ENCODE results near the gene IL17RE.
"Not testable (repeated sequence)": the region's sequence is repeated elsewhere in the genome, so short reads cannot be mapped to it uniquely, and the experiment has no call there.

The IL17RE gene

GRCh38 chr3:9932535-9932842 is 29.8 kb downstream of the IL17RE start:
- no peak overlapping the region for H3K9ac ChIP-seq (ENCODE audit: insufficient read length)
- no peak overlapping the region for H3K27ac ChIP-seq
- no peak for DNase-seq (ENCODE audit: low read depth, low spot score)

GRCh38 chr3:9932843-9933560 is 30.4 kb downstream of the IL17RE start:
- DNase-seq (ENCODE audit: low read depth, low spot score), result no peak
- no peak overlapping the region for H3K9ac ChIP-seq (ENCODE audit: insufficient read length)
- TF ChIP-seq FOXP2 (optimal IDR thresholded peaks at IDR 0.05; ENCODE audit: control extremely low read depth, extremely low read length, insufficient read depth), result no peak
- no peak for TF ChIP-seq EZH2 (IDR thresholded peaks at IDR 0.05)
- TF ChIP-seq POLR2AphosphoS5 (IDR thresholded peaks at IDR 0.05; ENCODE audit: borderline replicate concordance, low read depth, low read length), result no peak

More at GRCh38 chr3:9932535-9932842, 29.8 kb downstream of the IL17RE start:
- Histone ChIP-seq H3K36me3 (ENCODE audit: insufficient read depth, low read length) (no peaks in the 10 kb centered on the region), H3K9me3 (ENCODE audit: low read depth, low read length) (no peaks in the 10 kb centered on the region), H3K4me3 (peak overlapping the region; percentile 81)
- no peak for TF ChIP-seq EZH2 (IDR thresholded peaks at IDR 0.05)
- no peak for TF ChIP-seq FOXP2 (optimal IDR thresholded peaks at IDR 0.05; ENCODE audit: control extremely low read depth, extremely low read length, insufficient read depth)

GRCh38 chr3:9933561-9934234 is 31.1 kb downstream of the IL17RE start, which contains the start of gene CRELD1:
Gene CRELD1 (plus strand): TSS chr3:9933834. CDS start chr3:9934439, 605 bp downstream.
- Histone ChIP-seq H3K9ac (ENCODE audit: insufficient read length) (peak within 1 kb of the TSS; percentile 73), H3K36me3 (ENCODE audit: insufficient read depth, low read length) (no peaks in the 10 kb centered on the region), H3K27ac (no peak within 1 kb of the TSS), H3K9me3 (ENCODE audit: low read depth, low read length) (no peaks in the 10 kb centered on the region), H3K4me3 (peak within 1 kb of the TSS; percentile 81)
- TF ChIP-seq POLR2AphosphoS5 (IDR thresholded peaks at IDR 0.05; ENCODE audit: borderline replicate concordance, low read depth, low read length), result peak; percentile 71
- TF ChIP-seq EZH2 (IDR thresholded peaks at IDR 0.05), result no peak
- peak; percentile 28 for DNase-seq (ENCODE audit: low read depth, low spot score)

More at GRCh38 chr3:9932843-9933560, 30.4 kb downstream of the IL17RE start:
- Histone ChIP-seq H3K36me3 (ENCODE audit: insufficient read depth, low read length) (no peaks in the 10 kb centered on the region), H3K9me3 (ENCODE audit: low read depth, low read length) (no peaks in the 10 kb centered on the region), H3K4me3 (peak overlapping the region; percentile 81), H3K27ac (no peak overlapping the region)

- peak overlapping the region; percentile 73 for H3K9ac ChIP-seq (ENCODE audit: insufficient read length)
- H3K4me3 ChIP-seq, result peak overlapping the region; percentile 81
- no peak for DNase-seq (ENCODE audit: low read depth, low spot score)
- no peak overlapping the region for H3K27ac ChIP-seq
- no peaks in the 10 kb centered on the region for H3K36me3 ChIP-seq (ENCODE audit: insufficient read depth, low read length)
- TF ChIP-seq FOXP2 (optimal IDR thresholded peaks at IDR 0.05; ENCODE audit: control extremely low read depth, extremely low read length, insufficient read depth) (no peak), POLR2AphosphoS5 (IDR thresholded peaks at IDR 0.05; ENCODE audit: borderline replicate concordance, low read depth, low read length) (no peak), EZH2 (IDR thresholded peaks at IDR 0.05) (no peak)
- H3K9me3 ChIP-seq (ENCODE audit: low read depth, low read length), result no peaks in the 10 kb centered on the region
Measured at GRCh38 chr3:9934235-9934621, 31.6 kb downstream of the IL17RE start.

DNA sequence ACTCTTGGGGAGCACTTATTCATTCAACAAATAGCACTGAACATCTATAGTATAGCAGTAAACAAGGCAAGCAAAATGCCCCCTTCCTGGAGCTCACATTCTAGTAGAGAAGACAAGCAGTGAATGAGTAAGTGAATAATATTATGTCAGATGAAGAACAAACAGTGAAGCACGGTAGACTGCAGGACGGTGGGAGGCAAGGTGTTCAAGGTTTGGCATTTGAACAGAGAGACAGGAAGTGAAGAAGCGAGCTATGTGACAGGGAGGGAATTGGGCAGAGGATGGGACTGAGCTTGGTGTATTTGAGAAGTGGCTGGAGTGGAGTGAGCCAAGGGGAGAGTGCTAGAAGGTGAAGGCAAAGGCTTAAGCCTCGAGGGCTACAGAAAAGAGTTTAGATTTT is 32.3 kb downstream of the IL17RE start:
- Histone ChIP-seq H3K9me3 (ENCODE audit: low read depth, low read length) (no peaks in the 10 kb centered on the region), H3K27ac (no peak overlapping the region), H3K9ac (ENCODE audit: insufficient read length) (no peak overlapping the region), H3K36me3 (ENCODE audit: insufficient read depth, low read length) (no peaks in the 10 kb centered on the region), H3K4me3 (no peak overlapping the region)
- TF ChIP-seq EZH2 (IDR thresholded peaks at IDR 0.05), result no peak
- no peak for TF ChIP-seq FOXP2 (optimal IDR thresholded peaks at IDR 0.05; ENCODE audit: control extremely low read depth, extremely low read length, insufficient read depth)
- TF ChIP-seq POLR2AphosphoS5 (IDR thresholded peaks at IDR 0.05; ENCODE audit: borderline replicate concordance, low read depth, low read length), result no peak
- DNase-seq (ENCODE audit: low read depth, low spot score), result no peak

- DNase-seq (ENCODE audit: low read depth, low spot score), result no peak
- no peak for TF ChIP-seq FOXP2 (optimal IDR thresholded peaks at IDR 0.05; ENCODE audit: control extremely low read depth, extremely low read length, insufficient read depth)
- TF ChIP-seq POLR2AphosphoS5 (IDR thresholded peaks at IDR 0.05; ENCODE audit: borderline replicate concordance, low read depth, low read length), result no peak
- no peak for TF ChIP-seq EZH2 (IDR thresholded peaks at IDR 0.05)
- Histone ChIP-seq H3K4me3 (no peak overlapping the region), H3K9ac (ENCODE audit: insufficient read length) (no peak overlapping the region), H3K9me3 (ENCODE audit: low read depth, low read length) (no peaks in the 10 kb centered on the region), H3K36me3 (ENCODE audit: insufficient read depth, low read length) (no peaks in the 10 kb centered on the region), H3K27ac (no peak overlapping the region)
Measured at GRCh38 chr3:9935966-9936510, 33.4 kb downstream of the IL17RE start.

GRCh38 chr3:9937486-9938238 is 35.0 kb downstream of the IL17RE start:
- H3K4me3 ChIP-seq, result no peak overlapping the region
- no peak overlapping the region for H3K27ac ChIP-seq
- TF ChIP-seq EZH2 (IDR thresholded peaks at IDR 0.05) (no peak), POLR2AphosphoS5 (IDR thresholded peaks at IDR 0.05; ENCODE audit: borderline replicate concordance, low read depth, low read length) (no peak), FOXP2 (optimal IDR thresholded peaks at IDR 0.05; ENCODE audit: control extremely low read depth, extremely low read length, insufficient read depth) (no peak)
- H3K36me3 ChIP-seq (ENCODE audit: insufficient read depth, low read length), result no peaks in the 10 kb centered on the region
- no peaks in the 10 kb centered on the region for H3K9me3 ChIP-seq (ENCODE audit: low read depth, low read length)
- DNase-seq (ENCODE audit: low read depth, low spot score), result no peak
- no peak overlapping the region for H3K9ac ChIP-seq (ENCODE audit: insufficient read length)

DNA sequence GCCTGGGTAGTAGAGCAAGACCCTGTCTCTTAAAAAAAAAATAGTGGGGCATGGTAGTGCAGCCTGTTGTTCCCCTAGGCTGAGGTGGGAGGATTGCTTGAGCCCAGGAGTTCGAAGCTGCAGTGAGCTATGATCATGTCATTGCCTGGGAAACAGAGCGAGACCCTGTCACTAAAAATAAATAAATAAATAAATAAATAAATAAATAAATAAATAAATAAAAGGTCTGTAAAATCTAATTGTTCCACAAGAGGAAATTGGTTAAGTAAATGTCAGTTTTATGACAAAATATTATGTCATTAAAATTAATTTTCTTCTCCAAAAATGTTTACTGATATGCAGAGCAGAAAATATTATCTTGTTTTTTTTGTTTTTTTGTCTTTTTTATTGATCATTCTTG is 36.3 kb downstream of the IL17RE start:
- Histone ChIP-seq H3K4me3 (no peak overlapping the region), H3K36me3 (ENCODE audit: insufficient read depth, low read length) (no peaks in the 10 kb centered on the region), H3K9ac (ENCODE audit: insufficient read length) (no peak overlapping the region), H3K9me3 (ENCODE audit: low read depth, low read length) (no peaks in the 10 kb centered on the region), H3K27ac (no peak overlapping the region)
- no peak for DNase-seq (ENCODE audit: low read depth, low spot score)
- no peak for TF ChIP-seq EZH2 (IDR thresholded peaks at IDR 0.05)
- TF ChIP-seq POLR2AphosphoS5 (IDR thresholded peaks at IDR 0.05; ENCODE audit: borderline replicate concordance, low read depth, low read length), result no peak
- no peak for TF ChIP-seq FOXP2 (optimal IDR thresholded peaks at IDR 0.05; ENCODE audit: control extremely low read depth, extremely low read length, insufficient read depth)

GRCh38 chr3:9939906-9940305 is 37.3 kb downstream of the IL17RE start:
- not testable (repeated sequence) for H3K9me3 ChIP-seq (ENCODE audit: low read depth, low read length); H3K4me3 ChIP-seq; DNase-seq (ENCODE audit: low read depth, low spot score); H3K9ac ChIP-seq (ENCODE audit: insufficient read length); H3K36me3 ChIP-seq (ENCODE audit: insufficient read depth, low read length); H3K27ac ChIP-seq

All from SK-N-MC (cell line).